HCT116 (cell line): ENCODE measurements around the gene TAPT1. TPM values are rescaled to one million over a fixed set of nuclear protein-coding genes. Genes with fewer than 3 reads are reported as not detected.

Source experiments
- ATAC-seq: fragments of 200-7000 bp; cut with Tn5 transposase; 2 replicates; pipeline ENCODE4 v1.9.1; 2020; ENCODE audit warnings: mild to moderate bottlenecking, moderate library complexity
- BruUV-seq: library from RNA; stranded (reverse); fragments of 400-500 nt; replicated peaks from 2 replicates; lab custom pipeline; 2021; lab: Mats Ljungman, UMichigan
- CTCF ChIA-PET: fragments of 300-600 bp; sonication (Branson Sonifier 250); formaldehyde crosslinking; loops from one replicate; lab custom pipeline; 2021; ENCODE audit warnings: antibody characterized with exemption; lab: Charles Lee
- POLR2A ChIA-PET: fragments of 300-600, 350-600 bp; sonication (Branson Sonifier 250); formaldehyde crosslinking; loops from one replicate; lab custom pipeline; 2021; ENCODE audit warnings: antibody characterized with exemption; lab: Charles Lee
- RAD21 ChIA-PET, 2 experiments: fragments of 300-600 bp; sonication (Branson Sonifier 250); formaldehyde crosslinking; loops; one replicate each; lab custom pipeline; 2023; ENCODE audit warnings: low total read pairs in 2 of 2; ENCODE audit not compliant: uncharacterized antibody in 2 of 2, unreplicated experiment in 2 of 2, low non-redundant PET in 1 of 2; lab: Charles Lee
- DNase-seq: peaks from one replicate; pipeline ENCODE4 v3.0.0-alpha.2; 2010; ENCODE audit warnings: low read depth, low spot score
- H2AFZ ChIP-seq: fragments of 200-600 bp; shearing (Covaris generic), sonication (generic); 2 replicates; pipeline ENCODE4 v1.6.1; 2017; ENCODE audit warnings: low read depth, mixed run types, mixed read lengths, antibody characterized with exemption, low read length; ENCODE audit not compliant: poor library complexity, severe bottlenecking
- H3K27ac ChIP-seq: 2 replicates; pipeline ENCODE4 v1.5.1; 2012; ENCODE audit warnings: low read depth, low read length
- H3K27me3 ChIP-seq: fragments of 200-600 bp; sonication (generic); 2 replicates; pipeline ENCODE4 v1.6.1; 2016; ENCODE audit warnings: mixed run types, low read length, mixed read lengths; ENCODE audit not compliant: insufficient read depth
- H3K36me3 ChIP-seq, 2 experiments: fragments of 200-500 bp in 1 of 2; fragments of 200-600 bp in 1 of 2; sonication (Bioruptor generic) in 1 of 2; sonication (generic) in 1 of 2; 2 replicates each; pipeline versions ENCODE4 v1.5.1 to v1.6.1; 2014 to 2016; ENCODE audit warnings: low read length in 2 of 2, inconsistent platforms in 1 of 2, mixed read lengths in 1 of 2, mixed run types in 1 of 2; ENCODE audit not compliant: insufficient read depth in 2 of 2, control insufficient read depth in 1 of 2
- H3K4me1 ChIP-seq, 2 experiments: fragments of 200-600 bp in 1 of 2; sonication (generic) in 1 of 2; 2 replicates each; pipeline versions ENCODE4 v1.5.1 to v1.6.1; 2012 to 2017; ENCODE audit warnings: low read length in 2 of 2, inconsistent platforms in 1 of 2, mild to moderate bottlenecking in 1 of 2, mixed read lengths in 1 of 2, mixed run types in 1 of 2, moderate library complexity in 1 of 2; ENCODE audit not compliant: insufficient read depth in 2 of 2, control insufficient read depth in 1 of 2
- H3K4me2 ChIP-seq: fragments of 200-600 bp; sonication (generic); 2 replicates; pipeline ENCODE4 v1.6.1; 2017; ENCODE audit warnings: mixed run types, low read length, mixed read lengths
- H3K4me3 ChIP-seq, 2 experiments: fragments of 200-600 bp in 1 of 2; sonication (generic) in 1 of 2; replicated peaks in 1 of 2; 2 replicates each; pipeline ENCODE4 v1.5.1; 2011 to 2016; ENCODE audit warnings: low read length in 2 of 2, control low read depth in 1 of 2, low read depth in 1 of 2, mild to moderate bottlenecking in 1 of 2, mixed read lengths in 1 of 2, mixed run types in 1 of 2
- H3K79me2 ChIP-seq: fragments of 200-600 bp; sonication (generic); 2 replicates; pipeline ENCODE4 v1.6.1; 2017; ENCODE audit warnings: mild to moderate bottlenecking, mixed run types, low read length, moderate library complexity, mixed read lengths; ENCODE audit not compliant: insufficient read depth
- H3K9ac ChIP-seq: fragments of 200-600 bp; sonication (generic); 2 replicates; pipeline ENCODE4 v1.6.1; 2016; ENCODE audit warnings: low read length, mixed read lengths
- H3K9me2 ChIP-seq: fragments of 200-600 bp; sonication (generic), shearing (Covaris generic); 2 replicates; pipeline ENCODE4 v1.6.1; 2017; ENCODE audit warnings: mixed run types, mild to moderate bottlenecking, moderate library complexity; ENCODE audit not compliant: insufficient read depth
- H3K9me3 ChIP-seq, 2 experiments: fragments of 200-500 bp in 1 of 2; fragments of 200-600 bp in 1 of 2; sonication (Bioruptor generic) in 1 of 2; sonication (generic) in 1 of 2; 2 replicates each; pipeline ENCODE4 v1.6.1; 2014 to 2017; ENCODE audit warnings: low read length in 2 of 2, mixed read lengths in 2 of 2, inconsistent platforms in 1 of 2, low read depth in 1 of 2, mild to moderate bottlenecking in 1 of 2, mixed run types in 1 of 2, moderate library complexity in 1 of 2; ENCODE audit not compliant: control insufficient read depth in 1 of 2, insufficient read depth in 1 of 2
- H4K20me1 ChIP-seq: fragments of 200-600 bp; sonication (generic), shearing (Covaris generic); 2 replicates; pipeline ENCODE4 v1.6.1; 2017; ENCODE audit warnings: mixed run types, mild to moderate bottlenecking, moderate library complexity; ENCODE audit not compliant: insufficient read depth
- CEBPB ChIP-seq: IDR thresholded peaks from 2 replicates; pipeline ENCODE4 v1.6.1; 2012; ENCODE audit warnings: low read depth
- EZH2phosphoT487 ChIP-seq: fragments of 200-600 bp; IDR thresholded peaks from 2 replicates; pipeline ENCODE4 v1.6.1; 2018; ENCODE audit warnings: antibody characterized with exemption, borderline replicate concordance
- FOSL1 ChIP-seq: IDR thresholded peaks from 2 replicates; pipeline ENCODE4 v1.6.1; 2012; ENCODE audit warnings: low read depth
- JUND ChIP-seq: IDR thresholded peaks from 2 replicates; pipeline ENCODE4 v1.6.1; 2012
- MAX ChIP-seq: IDR thresholded peaks from 2 replicates; pipeline ENCODE4 v1.6.1; 2012
- POLR2A ChIP-seq: IDR thresholded peaks from 2 replicates; pipeline ENCODE4 v1.7.0; 2011; ENCODE audit warnings: borderline replicate concordance; ENCODE audit not compliant: insufficient read depth, insufficient read length; ENCODE audit errors: extremely low read depth
- REST ChIP-seq: IDR thresholded peaks from 2 replicates; pipeline ENCODE4 v1.6.1; 2012; ENCODE audit warnings: low read depth
- SIN3A ChIP-seq: IDR thresholded peaks from 2 replicates; pipeline ENCODE4 v1.6.1; 2012; ENCODE audit warnings: low read depth
- SP1 ChIP-seq: IDR thresholded peaks from 2 replicates; pipeline ENCODE4 v1.6.1; 2012; ENCODE audit warnings: low read depth
- YY1 ChIP-seq: IDR thresholded peaks from 2 replicates; pipeline ENCODE4 v1.6.1; 2011; ENCODE audit warnings: low read length, low read depth, moderate library complexity, mild to moderate bottlenecking; ENCODE audit not compliant: insufficient replicate concordance; ENCODE audit errors: extremely low read depth
- ZFX ChIP-seq: fragments of 450-650 bp; IDR thresholded peaks from 2 replicates; pipeline ENCODE4 v1.6.1; 2017
- ZNF274 ChIP-seq: fragments of 200-500 bp; sonication (Bioruptor generic); IDR thresholded peaks from 2 replicates; pipeline ENCODE4 v1.6.1; 2014; ENCODE audit warnings: mild to moderate bottlenecking, low read depth, low read length, inconsistent platforms
- intact Hi-C: fragments of 100-400 bp; cut with micrococcal nuclease; formaldehyde crosslinking; loops from 2 replicates; pipeline ENCODE4 v1.10.0; 2022
- total RNA-seq: library from RNA; stranded (reverse); gene quantifications from one replicate; pipeline ENCODE4 v1.2.1, GENCODE V29; 2021; ENCODE audit not compliant: unreplicated experiment

TAPT1 gene
- total RNA-seq, 1 experiment from 2014 or later, result 11.7 TPM

- no TSS peak for BruUV-seq
- POLR2A ChIA-PET, result no interaction called here
- RAD21 ChIA-PET, result no interaction called here
- H3K27ac ChIP-seq, result no peak overlapping the region
- no peaks in the 10 kb centered on the region for H3K9me3 ChIP-seq
- H3K9me2 ChIP-seq, result no peaks in the 10 kb centered on the region
- H4K20me1 ChIP-seq, result no peaks in the 10 kb centered on the region
- no peak overlapping the region for H3K4me2 ChIP-seq
- ATAC-seq (no peak), DNase-seq (no peak)
- intact Hi-C loops, result loop anchor here (5.0 kb wide), 1 partner anchor 791 kb away; no protein-coding TSS in a partner anchor
- H3K4me1 ChIP-seq, result no peaks in the 10 kb centered on the region
- no peak overlapping the region for H3K9ac ChIP-seq
- TF ChIP-seq JUND (no peak), MAX (no peak), REST (no peak), EZH2phosphoT487 (no peak), FOSL1 (no peak)
- no peaks in the 10 kb centered on the region for H3K36me3 ChIP-seq
- H2AFZ ChIP-seq, result no peak overlapping the region
- no peaks in the 10 kb centered on the region for H3K27me3 ChIP-seq
- H3K79me2 ChIP-seq, result no peaks in the 10 kb centered on the region
- H3K4me3 ChIP-seq, result no peak overlapping the region
- CTCF ChIA-PET, result no interaction called here
Measured at GRCh38 chr4:16268290-16268689, 42.0 kb upstream of the TAPT1 start.

GRCh38 chr4:16267639-16268038 lies 41.4 kb upstream of the TAPT1 start:
- RAD21 ChIA-PET, result no interaction called here
- H3K9me3 ChIP-seq, result no peaks in the 10 kb centered on the region
- H3K9ac ChIP-seq, result no peak overlapping the region
- H3K4me3 ChIP-seq, result no peak overlapping the region
- no peaks in the 10 kb centered on the region for H3K4me1 ChIP-seq
- H4K20me1 ChIP-seq, result no peaks in the 10 kb centered on the region
- BruUV-seq, result no TSS peak
- H3K27ac ChIP-seq, result no peak overlapping the region
- intact Hi-C loops, result loop anchor here (5.0 kb wide), 1 partner anchor 790 kb away; no protein-coding TSS in a partner anchor
- H2AFZ ChIP-seq, result no peak overlapping the region
- H3K4me2 ChIP-seq, result no peak overlapping the region
- no peaks in the 10 kb centered on the region for H3K27me3 ChIP-seq
- H3K36me3 ChIP-seq, result no peaks in the 10 kb centered on the region
- H3K79me2 ChIP-seq, result no peaks in the 10 kb centered on the region
- POLR2A ChIA-PET, result no interaction called here
- DNase-seq (no peak), ATAC-seq (no peak)
- H3K9me2 ChIP-seq, result no peaks in the 10 kb centered on the region
- CTCF ChIA-PET, result interaction anchor here (0.9 to 1.3 kb wide), 2 partner anchors 251 to 311 kb away, joined by 3 to 5 read pairs; no protein-coding TSS in a partner anchor
- TF ChIP-seq MAX (no peak), ZNF274 (no peak), SIN3A (no peak), POLR2A (no peak), ZFX (no peak), EZH2phosphoT487 (no peak), REST (no peak), YY1 (no peak), SP1 (no peak), CEBPB (no peak)
